HG03439 (cell line): ENCODE measurements around the gene BRME1.

ENCODE experiments used
- ATAC-seq: cut with Tn5 transposase; IDR thresholded peaks from one replicate; pipeline ENCODE4 v1.9.1; 2021; ENCODE audit warnings: mild to moderate bottlenecking, moderate library complexity; ENCODE audit not compliant: unreplicated experiment

Gene BRME1

DNA sequence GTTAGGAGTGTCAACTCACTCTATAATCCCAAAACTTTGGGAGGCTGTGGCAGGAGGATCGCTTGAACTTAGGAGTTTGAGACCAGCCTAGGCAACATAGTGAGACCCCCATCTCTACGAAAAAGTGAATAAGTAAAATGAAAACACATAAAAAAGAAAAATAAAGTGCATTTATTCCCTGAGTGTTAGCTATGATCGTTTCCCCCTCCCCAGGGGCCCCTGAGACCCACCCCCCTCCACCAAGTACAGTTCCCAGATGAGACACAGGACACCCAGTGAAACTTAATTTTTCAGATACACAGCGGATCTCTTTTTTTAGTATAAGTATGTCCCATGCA, 57.6 kb downstream of the BRME1 start:
- ATAC-seq, result no peak

DNA sequence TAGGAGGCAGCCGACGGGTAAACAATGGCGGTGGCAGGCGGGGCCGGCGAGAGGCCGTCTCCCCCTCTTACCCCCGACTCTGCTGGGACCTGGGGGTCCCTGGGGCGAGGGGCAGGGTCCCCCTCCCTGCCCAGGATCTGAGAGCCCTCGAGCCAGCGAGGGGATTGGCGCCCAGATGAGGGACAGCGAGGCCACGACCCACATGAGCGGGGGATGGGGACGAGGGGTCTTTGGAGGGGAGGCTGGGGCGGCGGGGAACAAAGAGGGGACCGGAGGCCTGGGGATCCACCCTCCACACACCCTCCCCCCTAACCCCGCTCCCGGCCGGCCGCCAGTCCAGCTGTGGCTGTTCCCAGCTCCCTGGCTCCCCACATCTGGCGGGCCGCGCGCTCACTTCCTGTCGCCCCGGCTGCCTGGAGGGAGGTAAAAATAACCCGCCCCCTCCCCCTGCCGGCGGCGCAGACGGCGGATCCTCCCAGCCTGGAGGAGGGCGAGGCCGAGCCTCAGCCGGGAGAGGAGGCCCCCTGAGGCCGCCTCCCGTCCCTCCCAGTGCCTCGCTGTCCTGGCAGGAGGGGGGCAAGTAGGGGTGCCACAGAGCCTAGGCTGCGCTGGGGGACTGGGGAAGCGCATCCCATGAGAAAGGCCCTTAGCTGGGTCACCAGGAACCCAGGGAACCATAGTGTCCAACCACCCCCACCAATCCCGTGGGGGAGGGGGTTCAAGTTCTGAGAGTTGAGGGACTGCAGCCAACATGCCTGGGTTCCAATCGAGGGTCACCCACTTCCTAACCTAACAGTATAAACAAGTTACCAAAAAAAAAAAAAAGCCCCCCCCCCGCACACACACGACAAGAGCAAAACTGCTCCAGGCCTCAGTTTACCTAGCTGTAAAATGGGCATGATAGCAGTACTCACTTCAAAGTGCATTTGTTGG, 58.2 kb downstream of the BRME1 start:
- peak; percentile 13 for ATAC-seq

DNA sequence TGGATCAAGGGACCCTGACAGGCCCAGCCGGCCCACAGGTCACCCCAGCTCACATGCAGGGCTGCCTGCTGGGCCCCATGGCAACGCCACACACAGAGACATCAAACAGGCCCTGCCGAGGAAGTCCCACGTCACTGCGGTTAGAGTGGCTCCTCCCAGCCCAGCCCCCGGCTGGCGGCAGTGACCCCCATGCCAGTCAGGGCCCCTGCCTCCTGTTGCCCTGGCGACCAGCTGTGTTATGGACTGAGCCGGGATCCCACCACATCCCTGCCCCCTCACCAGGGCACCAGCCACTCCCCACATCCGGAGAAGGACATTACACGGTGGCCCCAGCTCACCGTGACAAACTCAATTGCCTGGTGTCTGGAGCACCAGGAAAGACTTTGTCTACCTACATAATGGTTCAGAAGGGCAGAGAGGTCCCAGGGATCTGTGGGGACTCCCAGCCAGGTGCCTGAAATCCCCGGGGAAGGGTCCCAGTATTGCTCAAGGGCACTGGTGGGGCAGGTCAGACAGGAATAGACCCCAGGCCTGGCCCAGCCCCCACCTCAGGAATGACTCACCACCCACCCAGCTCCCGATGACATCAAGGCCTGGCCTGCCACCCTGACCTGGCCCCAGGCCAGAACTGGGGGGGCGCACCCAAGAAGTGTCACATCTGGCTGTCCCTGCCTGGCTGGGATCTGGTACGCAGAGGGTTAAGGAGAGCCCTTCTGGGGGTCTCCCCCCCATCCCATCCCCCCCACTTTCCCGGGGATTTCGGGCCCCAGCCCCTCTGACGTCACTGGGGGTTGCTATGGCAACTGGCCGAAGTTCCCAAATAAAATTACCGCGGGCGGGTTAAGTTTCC, 59.1 kb downstream of the BRME1 start:
- peak; percentile 47 for ATAC-seq

DNA sequence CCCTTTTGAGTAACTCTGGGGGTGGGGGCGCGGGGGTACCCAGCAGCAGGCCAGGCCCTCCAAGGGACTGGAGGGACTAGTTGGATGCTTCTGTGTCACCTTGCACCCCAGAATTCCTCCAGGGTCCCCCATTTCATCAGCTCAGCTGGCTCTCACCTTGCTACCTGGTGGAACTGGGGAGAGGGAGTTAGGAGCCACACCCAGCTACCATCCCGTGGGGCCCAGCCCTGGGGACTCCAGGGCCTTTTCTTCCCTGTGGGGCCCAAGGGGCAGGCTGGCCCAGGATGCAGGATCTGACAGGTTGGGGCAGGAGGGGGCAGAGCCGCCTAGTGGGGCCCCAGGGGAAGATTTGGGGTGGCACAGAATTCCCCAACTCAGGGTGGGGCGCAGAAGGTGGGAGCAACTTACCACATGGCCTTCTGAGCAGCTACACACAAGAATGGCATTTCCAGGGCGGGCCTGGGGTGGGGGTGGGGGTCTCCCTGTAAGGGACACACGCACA, 61.7 kb downstream of the BRME1 start:
- ATAC-seq, result no peak

DNA sequence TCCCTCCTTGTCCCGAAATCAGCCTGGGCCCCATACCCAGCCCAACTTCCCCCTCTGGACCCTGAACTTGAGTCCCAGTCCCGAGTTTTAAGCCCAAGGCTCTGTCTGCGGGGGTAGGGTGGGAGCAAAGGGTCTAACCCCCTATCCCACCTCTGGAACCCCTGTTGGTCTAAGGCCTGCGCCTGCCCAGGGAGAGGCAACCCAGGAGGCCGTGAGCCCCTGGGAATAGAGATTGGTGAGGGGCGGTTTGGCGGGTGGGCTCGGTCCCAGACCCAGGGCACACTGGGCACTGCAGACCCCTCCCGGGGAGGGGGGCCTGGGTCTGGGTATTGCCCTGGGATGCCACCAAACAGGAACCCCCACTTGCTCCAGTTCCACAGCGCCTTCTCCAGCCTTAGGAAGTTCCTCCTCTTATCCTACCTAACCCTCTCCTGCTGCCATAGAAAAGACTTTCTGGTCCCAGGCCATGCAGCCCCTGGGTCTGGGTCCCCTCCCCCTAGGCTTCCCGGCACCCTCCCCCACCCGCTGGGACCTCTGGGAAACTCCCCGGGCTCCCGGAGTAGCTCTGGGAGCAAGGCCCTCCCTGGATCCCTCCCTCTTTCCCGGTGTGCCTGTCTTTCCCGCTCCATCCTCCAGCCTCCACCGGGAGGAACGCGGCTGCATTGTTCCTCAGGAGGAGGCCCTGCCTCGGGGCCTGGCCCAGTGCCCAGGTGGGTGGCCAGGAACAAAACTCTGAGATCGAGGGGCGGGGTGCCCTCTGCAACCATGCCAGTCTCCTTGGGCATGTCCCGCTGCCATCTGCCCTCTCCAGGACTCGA, 62.6 kb downstream of the BRME1 start:
- no peak for ATAC-seq

DNA sequence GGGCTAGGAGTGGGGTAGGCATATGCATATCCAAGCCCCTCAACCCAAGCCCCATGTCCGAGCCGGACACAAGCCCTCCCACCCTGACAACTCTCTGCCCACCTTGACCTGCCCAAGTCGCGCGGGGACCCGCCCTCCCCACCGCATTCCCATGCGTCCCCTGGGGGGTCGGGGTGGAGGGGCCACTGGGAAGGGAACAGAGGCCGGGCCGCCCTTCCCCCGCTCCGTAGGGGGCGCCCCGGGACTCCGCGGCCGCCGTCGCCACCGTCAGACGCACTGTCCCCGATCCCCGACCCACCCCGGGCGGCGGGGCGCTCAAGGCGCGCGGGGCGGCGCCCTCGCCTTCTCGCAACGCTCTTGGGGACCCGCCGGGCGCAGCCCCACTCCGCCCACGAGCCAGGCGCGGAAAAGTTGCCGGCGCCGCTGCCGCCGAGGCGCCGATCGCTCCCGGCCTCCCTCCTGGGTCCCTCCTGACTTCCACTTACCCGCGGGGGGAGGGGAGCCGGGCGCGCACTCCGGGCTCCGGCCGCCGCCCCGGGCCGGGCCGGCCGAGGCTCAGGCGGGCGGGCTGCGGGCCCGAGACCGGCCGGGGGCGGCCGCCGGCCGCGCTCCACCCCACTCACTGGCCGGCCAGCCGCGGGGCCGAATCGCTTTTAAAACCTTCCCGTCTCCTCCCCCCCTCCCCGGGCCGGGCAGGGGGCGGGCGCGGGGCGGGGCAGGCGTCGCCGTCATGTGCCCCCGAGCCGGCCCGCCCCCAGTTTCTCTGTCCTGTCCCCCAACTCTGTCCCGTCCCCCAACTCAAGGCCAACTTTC, 63.4 kb downstream of the BRME1 start:
- ATAC-seq, result no peak

DNA sequence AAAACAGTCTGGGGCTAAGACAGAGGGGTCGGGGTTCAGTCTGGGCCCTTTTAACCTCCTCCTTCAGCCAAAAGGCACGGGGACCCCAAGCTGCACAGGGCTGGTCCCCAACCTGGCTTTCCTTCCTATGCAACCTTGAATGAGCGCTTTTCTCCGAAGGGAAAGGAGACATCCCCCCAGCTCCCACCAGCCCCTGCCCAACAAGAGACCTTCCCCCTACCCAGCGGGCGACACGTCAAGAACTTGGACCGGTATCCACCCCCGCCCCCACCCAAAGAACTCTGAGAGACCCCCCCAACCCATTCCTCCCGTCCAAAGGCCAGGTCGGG, 64.0 kb downstream of the BRME1 start:
- ATAC-seq, result no peak

DNA sequence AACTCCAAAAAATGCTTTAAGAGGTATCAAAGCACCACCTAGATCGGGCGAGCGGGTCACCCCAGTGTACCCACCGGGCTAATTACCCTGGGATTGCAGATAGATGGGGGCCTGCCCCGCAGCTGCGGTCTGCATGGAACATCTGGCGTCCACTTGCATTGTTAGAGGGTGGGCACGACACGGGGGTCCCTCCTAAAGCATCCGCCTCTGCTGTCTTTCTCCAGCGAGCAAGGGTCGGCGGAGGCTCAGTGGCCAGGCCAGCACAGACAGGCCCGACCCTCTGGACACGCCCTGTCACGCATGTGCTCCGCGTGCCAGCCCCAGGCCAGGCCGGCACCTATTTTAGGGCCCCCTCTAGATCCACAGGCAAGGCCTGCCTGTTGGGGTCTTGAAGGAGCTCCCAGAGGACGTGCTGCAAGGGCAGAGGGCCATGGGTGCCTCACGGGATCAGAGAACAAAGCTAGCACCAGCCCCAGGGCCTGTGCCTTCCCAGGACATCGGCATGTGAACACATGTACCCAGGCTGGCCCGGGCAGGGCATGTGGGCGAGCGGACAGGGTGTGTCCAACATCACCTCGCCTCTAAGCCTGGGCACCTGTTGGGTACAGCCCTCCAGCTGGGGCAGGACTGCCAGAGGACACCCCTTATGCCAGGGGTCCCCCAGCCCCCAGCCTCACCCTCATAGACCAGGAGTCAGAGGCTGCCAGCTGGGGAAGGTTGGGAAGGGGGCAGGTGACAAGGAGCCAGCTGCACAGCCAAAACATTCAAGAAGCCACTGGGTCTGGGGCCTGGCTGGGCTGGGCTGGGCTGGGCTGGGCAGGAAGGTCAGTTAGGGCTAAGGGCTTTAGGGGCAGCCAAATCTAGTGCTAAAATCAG, 64.6 kb downstream of the BRME1 start:
- no peak for ATAC-seq

DNA sequence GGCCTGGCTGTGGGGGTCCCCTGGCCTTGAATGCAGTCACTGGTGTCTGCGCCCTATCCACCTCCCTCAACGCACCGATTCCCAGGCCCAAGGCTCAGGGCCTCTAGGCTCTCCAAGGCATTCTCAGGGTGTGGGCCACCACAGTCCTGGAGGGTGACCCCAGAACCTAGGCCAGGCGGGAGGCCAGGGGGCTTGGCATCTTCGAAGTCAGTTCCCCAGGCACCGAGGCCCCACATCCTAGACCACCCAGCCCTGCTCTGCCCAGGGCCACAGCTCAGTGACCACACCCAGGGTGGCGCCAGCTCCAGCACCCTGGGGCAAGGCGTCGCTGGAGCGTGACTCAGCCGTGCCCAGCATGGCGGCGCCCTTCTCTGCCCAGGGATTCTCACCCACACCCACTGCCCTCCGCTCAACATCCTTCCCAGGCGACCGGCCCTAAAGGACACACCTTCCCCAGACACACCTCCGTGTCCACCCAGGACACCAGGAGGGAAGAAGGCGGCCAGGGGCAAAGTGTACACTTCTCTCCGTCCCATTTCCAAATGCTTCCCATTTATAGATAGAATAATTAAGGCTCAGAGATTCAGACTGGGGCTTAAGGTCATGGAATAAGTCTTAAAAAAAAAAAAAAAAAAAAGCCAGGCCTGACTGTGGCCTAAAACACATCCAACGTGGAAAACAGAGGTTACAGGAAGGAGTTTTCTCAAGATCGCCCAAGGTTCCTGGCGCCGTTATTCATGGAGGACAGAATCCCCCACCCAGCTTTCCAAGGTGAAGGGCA, 65.4 kb downstream of the BRME1 start:
- no peak for ATAC-seq

DNA sequence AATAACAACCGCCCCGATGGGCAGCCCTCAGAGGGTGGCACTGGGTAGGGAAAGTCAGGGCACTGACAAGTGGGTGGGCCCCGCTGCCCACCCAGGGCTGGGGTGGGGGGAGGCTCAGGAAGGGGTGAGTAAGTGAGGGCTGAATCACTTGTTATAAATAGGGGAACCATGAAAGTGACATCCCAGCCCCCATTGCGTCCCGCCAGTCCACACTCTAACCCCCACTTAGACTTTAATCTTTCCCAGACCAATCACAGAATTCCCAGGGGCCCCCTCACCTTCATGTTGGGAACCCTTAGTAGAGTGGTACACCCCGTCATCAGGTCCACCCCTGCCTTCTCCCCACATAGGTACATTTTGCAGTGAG, 66.0 kb downstream of the BRME1 start:
- ATAC-seq, result no peak

DNA sequence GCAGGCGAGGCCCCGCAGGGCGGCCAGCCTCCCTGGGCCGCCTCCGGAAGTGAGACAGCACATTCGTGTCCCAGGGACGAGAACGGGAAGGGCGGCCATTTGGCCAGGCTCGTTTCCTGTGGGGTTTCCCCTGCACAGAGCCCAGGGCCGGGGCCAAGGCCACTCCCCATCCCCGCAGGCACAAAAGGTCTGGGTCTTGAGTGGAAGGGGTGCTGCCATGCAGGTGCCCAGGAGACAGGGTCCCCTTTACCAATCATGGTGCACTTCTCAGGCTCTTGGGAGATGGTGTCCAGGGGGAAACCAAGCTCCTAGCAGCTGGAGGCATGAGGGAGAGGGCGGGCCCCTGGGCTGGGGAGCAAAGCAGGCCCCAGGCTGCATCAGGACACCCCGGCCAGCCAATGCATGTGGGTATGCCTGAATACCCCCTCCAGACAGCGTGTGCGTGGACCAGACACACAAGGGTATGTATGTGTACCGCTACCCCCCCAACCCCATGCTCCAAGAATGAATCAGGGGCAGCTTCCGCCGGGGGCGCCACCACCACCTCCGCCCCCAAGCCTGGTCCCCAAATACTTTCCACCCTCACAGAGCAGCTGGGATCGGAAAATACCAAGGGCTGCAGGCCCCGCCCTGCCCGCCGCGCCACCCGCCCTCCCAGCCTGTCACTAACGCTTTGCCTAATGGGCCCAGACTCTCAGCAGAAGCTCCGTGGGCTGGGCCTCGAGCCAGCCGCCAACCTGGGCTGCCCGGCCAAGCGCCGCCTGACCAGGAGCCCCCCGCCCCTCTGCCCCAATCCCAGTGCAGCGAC, 66.6 kb downstream of the BRME1 start:
- no peak for ATAC-seq

DNA sequence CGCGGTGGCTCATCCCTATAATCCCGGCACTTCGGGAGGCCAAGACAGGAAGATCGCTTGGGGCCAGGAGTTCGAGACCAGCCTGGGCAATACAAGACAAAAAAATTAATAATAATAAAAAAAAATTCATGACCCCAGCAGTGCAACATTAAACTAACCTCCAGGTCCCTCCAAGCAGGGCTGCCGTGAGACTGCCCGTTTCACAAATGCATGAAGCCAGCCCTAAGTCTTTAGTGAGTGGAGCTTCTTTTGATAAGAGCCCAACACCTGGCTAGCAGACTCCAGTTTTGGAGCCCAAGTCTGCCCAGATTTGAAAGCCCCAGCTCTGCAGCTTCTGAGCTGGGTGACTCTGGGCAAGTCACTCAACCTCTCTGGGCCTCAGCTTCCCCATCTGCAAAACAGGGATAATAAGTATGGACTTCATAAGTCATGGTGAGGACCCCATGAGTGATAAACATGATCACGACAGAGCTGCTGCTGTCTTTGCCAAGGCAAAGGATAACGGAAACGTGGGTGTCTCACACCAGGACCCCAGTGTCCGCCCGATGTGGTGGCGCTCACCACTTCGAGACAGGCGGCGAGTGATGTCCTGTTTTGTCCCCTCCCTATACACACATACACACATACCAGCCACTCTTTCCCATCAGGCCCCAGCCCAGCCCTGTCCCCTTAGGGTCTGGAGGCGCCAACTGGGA, 67.3 kb downstream of the BRME1 start:
- no peak for ATAC-seq

DNA sequence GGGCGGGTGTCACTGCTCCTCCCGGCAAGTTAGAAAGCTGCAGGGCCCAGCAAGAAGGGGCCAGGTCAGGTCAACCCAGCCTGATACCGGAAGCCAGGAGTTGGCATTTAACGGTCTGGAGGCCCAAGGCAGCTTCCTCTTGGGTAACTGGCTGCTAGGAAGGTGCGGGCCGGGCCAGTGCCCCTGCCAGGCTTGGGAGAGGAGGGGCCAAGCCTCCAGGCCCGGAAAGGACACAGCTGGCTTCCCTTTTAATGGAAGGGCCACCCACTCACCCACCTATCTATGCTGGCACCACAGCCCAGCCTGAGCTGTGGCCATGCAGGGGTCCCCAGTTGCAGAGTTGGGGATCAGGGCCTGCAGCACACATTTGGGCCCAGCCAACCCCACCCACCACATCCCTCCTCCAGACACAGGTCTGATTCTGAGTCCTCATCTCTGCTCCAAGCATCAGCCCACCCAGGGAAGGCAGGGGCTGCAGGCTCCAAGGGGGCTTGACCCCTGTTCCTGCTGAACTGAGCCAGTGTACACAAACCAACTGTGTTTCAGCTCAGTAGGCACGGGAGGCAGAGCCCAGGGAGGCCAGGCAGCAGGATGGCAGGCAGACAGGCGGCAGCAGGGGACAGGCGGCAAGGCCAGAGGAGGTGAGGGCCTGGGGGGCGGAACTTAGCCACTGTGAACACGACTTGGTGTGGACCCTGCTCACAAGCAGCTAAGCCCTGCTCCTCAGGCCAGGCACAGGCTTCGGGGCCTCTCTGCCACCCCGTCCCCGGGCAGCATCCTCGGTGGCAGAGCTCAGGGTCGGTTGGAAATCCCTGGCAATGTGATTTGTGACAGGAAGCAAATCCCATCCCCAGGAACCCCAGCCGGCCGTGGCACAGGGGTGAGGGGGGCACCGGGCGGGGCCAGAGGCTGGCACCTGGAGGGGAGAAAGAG, 69.9 kb downstream of the BRME1 start:
- no peak for ATAC-seq

DNA sequence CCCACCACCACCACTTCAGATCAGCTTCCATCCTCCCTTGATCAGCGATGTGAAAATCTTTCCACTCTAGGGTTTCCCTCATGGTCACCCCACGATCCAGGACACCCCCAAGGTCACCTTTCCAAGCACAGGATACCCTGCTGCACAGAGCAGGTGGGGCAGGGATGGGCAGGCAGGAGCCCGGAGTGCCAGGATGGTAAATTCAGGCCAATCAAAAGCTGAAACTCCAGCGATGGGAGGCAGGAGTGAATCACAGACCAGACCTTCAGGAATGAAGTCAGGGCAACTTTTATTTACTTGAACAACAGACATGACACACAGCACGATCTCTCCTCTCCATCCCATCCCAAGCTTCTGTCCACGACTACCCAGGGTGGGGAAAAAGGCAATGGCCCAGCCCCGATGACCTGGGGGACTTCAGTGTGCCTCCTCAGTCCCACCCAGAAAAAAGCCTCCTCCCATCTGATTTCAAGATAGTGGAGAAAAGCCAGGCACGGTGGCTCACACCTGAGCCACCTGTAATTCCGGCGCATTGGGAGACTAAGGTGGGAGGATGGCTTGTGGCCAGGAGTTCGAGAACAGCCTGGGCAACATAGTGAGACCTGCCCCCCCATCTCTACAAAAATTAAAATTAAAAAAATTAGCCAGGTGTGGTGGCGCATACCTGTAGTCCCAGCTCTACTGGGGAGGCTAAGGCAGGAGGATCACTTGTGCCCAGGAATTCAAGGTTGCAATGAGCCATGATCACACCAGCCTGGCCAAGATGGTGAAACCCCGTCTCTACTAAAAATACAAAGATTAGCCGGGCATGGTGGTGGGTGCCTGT, 71.5 kb downstream of the BRME1 start:
- ATAC-seq, result no peak
